GM19468 (cell line): ENCODE measurements around the gene SHB.

Source experiments
- ATAC-seq: cut with Tn5 transposase; IDR thresholded peaks from one replicate; pipeline ENCODE4 v1.9.1; 2021; ENCODE audit warnings: mild to moderate bottlenecking, moderate library complexity, moderate number of reproducible peaks; ENCODE audit not compliant: unreplicated experiment; ENCODE audit errors: extremely low read depth

The SHB gene

DNA sequence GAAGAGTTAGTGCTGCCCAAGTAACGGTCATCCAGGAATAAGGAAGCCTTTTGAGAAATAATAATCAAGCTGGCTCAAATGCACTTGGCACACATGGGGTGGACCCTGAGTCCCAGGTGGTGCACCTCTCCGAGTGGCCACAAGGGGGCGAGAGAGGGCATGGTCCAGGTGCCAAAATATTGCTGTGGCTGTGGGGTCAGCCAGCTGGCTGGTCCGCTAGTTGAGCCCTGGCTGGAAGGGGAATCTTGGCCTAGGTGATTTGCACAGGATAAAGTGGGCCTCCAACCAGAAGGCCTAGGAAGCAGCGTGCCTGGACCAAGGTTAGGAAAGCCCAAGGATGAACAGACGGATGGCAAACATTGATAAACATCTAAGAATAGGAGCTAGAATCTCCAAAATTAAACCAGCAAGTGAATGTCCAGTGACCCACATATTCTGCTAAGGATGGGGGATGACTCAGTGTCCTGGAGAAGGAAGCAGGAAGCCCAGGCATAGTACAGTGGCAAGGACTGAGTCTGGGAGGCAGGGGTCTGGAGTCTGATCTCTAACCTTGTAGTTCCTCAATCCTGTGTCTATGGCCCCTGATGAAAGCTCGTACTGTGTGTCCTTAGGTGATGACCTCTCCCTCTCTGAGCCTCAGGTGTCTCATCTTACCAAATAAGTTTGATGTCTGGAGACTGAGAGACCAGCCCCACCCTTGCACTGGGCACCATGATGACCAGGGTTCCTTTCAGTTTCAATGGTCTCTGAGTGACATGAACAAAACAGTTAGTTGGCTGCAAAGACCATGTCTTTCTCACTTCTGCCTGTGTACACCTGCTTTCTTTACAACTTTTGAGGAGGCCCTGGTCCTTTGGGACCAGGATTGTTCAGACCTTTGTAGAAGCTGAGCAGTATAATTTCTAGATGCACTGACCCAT, 19.2 kb upstream of the SHB start:
- ATAC-seq = no peak

DNA sequence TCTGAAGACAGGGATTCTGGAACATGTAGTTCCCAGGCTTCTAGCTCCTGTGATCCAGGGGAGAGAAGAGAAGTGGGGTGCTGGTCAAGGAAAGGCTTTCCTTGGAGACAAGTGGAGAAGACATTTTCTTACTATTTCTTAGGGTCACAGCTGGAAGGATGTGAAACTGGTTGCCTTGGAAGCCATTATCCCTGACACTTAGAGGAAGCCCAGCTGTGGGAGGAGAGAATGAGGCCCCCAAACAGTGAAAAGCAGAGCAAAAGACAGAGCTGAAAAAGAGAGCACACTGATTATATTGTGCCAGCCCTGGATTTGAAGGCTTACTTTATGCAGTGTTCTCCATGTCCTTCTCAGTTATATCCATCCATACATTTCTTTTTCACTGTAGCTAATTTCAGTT, 17.5 kb upstream of the SHB start:
- no peak for ATAC-seq

DNA sequence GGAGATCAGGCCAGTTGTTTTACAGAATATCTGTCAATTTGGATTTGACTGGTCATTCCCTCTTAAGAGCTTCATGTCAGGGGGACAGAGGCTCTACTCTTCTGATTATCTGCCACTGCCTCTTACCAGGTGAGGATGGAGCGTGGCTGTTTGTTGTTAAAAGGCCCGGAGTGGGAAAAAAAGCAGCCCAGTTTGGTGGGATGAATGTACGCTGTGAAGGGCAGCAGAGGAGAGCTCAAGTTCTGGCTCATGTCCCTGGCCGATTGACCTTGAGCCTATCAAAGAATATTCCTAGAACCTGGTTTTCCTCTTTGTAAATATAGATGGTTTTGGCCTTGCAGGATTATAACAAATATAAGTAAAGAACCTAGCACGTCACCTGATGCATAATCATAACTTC, 16.3 kb upstream of the SHB start:
- ATAC-seq = no peak

DNA sequence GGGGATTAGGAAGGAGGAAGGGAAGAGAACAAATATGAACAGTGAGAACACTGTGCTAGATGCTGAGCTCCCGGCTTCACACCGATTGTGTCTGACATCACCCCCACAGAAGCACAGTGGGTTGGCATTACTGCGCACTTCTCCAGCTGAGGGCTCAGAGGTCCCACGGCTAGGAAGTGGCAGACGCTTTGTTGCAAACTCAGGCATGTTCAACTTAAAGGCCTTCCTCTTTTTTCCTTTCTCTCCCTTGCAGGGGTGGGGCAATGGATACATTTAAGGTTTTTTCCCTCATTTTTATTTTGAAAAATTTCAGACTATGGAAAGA, 15.5 kb upstream of the SHB start:
- ATAC-seq = no peak

DNA sequence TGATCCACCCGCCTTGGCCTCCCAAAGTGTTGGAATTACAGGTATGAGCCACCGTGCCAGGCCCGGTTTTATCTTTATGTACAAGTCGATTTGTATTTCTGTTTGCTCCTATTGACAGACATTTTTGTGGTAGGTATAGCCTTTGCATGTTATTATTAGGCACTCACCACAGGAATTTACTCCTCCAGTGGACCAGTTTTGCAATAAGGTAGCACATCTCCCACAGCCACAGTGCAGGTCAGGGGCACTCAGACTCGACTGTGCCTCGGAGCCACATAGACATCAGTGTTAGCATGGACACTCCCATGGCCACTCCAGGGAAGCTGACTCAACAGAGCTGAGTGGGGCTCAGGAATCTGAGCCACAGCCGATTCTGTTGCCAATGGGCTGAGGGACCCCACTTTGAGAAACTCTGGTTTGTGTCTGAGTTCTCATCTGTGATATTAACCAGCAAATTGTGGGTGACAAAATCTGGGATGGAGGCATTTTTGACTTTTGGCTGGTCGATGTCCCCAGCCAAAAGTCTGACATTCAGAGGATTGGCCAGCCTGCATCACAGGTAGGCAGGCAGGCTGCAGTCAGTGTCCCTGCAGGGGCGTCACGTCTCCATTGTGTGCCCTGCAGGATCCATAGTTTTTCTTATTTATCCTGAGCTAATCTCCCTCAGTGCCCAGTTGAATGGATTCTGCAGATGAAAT, 15.0 kb upstream of the SHB start:
- no peak for ATAC-seq

DNA sequence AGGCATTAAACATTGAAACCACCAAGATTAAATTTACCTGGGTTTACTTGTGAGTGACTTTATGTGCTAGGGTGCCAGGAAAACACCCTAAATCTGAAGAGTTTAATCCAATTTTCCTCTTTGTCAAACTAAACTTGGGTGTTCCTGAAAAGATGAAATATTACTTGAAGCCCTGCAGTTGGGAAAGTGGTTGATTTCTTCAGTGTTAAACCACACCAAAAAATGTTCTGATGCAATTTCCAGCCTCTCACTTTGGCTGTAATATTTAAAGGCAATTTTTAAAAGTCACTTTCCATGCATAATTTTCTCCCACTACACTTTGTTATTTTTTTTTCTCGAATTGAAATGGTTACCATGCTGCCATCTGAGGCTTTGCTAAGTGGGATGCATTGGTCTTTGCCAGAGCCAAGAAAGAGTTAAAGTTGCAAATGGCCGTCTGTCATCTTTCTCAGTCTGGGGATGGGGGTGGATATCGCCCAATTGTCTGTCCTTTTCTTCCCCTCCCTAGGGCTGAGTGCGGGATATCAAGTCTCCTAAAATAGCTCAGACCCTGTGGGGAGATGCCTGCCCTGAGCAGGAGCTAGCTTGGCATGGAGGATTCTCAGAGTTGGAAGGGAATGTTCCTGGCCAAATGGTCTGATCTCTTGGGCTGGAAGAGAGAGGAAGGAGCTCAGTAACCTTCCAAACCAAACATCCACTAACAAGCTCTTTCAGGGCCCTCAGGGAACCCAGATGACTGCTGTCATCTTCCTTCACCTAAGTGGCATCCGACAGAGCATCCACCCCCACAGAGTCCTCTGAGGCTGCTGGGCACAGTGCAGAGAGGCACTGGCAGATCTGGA, 13.6 kb upstream of the SHB start:
- no peak for ATAC-seq

DNA sequence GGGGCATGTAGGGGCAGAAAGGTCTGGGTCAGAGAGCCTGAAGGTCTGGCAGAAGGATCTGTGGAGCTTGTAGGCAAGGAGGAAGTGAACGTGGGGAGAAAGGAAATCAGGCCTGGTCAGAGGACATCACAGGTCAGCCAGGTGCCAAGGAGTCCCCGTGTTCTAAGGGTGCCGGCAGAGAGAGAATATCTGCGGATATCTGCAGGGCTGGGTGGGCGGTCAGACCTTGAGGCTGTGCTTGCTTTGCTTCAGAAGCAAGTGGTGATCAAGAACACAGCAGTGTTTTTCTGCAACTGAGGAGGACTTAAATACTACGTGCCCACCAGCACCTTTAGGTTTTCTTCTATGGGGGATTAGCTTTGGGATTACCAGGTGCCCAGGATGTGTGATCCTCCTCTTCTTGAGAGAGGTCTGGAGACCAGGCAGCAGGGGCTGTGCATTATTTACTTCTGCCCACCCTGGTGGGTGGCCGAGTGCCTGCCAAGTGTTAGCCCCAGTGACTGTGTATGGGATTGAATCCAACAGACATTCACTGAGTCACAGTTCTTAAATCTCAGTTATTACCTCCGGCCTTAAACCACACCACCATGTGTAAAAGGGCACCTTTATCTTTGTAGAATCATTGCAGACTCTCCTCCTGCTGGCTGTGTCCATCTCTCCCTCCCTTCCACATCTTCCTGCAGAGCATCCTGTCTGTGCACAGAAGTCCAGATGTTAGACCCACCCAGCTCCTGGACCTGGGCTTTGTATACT, 12.5 kb upstream of the SHB start:
- ATAC-seq = no peak

DNA sequence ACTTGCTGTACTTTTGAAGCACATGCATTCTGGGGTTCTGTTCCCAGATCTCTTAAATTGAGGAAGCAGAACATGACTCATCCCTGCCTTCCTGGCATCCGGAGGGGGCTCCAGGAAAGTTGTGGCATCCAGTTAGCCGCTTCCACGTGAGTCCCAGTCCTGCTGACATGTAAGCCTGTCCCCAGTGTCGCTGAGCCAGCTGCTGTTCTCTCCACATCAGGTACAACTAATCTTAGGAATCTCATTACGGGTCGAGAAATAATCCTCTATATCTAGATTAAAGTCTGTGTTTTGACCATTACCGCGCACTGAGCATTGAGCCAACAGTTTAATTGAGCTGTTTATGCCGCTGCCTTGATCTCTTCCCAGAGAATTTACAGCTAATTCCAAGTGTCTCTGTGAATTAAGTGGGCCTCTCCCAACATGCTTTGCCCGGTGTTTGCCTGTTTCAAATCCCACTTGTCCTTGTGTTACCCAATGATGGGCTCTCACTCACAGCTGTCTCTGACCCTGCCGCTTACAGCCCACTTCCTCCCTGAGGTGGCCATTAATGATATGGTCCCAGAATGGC, 10.5 kb upstream of the SHB start:
- ATAC-seq = no peak

DNA sequence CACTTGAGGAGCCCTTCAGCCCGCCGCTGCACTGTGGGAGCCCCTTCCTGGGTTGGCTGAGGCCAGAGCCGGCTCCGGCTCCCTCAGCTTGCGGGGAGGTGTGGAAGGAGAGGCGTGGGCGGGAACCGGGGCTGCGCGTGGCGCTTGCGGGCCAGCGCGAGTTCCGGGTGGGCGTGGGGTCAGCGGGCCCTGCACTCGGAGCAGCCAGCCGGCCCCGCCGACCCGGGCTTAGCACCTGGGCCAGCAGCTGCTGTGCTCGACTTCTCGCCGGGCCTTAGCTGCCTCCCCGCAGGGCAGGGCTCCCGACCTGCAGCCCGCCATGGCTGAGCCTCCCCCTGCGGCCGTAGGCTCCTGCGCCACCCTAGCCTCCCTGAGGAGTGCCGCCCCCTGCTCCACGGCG, 6.2 kb upstream of the SHB start:
- no peak for ATAC-seq

DNA sequence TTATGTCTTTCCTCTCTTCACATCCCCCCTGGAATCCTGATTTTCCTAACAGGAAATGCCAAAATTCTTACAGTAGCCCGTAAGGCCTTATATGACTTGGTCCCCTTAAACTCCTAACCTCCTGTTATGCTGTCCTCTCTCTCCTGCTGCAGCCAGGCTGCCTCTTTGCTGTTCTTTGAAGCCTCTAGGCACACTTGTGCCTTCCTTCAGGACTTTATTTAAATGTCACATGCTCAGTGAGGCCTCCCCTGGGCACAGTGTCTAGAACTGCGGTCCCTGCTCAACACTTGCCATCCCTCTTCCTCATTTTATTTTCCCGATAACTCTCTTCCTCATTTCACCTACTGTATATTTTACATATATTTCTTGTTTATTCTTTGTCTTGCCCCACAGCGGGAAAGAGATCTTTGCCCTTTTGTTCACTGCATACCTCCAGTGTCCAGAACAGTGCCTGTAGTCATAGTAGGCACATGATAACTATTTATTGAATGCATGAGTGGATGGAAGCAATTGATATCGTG, 5.5 kb upstream of the SHB start:
- ATAC-seq = no peak

DNA sequence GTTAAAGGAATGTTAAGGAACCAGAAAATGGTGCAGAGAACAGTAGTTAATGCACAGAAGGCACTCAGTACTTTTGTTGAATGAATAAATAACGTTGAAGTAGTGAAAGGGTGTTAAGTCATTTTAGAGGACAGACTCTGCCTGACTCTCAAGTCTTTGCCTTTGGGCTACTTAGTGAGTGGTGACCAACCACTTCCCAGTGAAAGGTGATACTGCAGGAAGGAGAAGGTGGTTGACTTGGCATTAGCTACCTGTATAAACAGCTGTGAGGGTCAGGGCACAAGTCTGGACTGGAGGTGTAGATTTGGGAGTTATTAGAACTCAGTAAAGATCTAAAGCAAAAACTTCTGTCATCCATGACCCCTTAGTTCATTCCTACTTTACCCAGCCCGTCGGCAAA, 4.9 kb upstream of the SHB start:
- ATAC-seq = no peak

DNA sequence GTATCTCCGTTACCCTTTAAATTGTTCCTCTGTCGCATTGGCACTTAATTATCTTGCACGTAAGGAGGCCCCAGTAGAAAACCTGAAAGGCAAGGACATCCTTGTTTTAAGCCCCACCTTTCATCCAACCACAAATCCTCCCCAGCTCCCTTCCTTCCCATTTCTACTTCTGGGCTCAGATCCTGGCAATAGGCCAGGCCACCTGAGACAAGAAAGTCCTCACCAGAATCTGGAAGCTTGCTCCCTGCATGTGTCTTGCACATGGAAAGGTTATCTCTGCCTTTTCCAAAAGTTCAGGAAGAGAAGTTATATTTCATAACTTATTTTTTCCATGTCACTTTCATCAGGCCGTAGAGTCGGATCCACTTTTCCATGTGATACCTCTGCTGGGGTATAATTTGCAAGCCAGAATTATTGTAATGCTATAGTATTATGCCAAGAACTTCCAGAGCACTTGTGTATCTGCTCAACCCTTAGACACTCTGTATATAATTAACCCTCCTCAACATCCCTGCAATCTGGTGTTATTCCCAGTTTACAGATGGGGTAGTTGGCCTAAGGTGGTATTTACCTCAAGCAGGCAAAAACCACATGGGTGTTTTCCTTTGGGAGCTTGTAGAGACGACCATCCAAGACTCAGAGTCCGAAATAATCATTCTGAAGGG, 2.6 kb upstream of the SHB start:
- ATAC-seq = no peak

DNA sequence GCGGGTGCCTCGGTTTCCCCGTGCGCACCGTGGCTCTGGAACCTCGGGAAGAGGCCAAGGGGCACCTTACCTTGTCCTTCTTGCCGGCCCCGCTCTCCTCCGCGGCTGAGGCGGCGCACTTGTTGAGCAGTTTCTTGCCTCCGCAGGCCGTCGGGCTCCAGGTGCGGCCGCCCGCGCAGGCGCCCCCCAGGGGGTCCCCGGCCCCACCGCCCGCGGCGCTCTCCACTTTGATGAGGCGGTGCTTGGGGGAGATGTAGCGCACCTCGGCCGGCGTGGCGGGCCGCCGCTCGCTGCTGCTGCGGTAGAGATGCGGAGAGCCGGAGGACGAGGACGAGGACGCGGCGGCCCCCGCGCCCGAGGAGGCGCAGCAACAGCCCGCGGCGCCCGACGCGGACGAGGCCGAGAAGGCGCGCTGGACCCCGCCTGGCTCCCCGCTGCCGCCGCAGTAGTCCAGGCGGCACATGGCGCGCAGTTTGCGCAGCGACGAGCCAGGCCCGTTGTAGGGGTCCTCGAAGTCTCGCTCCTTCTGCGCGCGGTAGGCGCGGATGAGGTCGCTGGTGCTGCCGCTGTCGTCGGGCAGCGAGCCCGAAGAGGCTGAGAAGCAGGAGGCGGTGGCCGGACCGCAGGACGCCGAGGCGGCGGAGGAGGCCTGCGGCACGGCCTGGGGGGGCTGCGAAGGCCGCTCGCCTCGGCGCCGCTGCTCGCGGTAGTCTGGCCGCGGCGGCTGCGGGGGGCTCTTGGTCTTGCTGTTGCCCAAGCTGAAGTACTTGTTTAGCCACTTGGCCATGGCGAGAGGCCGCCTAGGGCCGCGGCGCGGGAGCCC, 957 bp downstream of the SHB start:
- ATAC-seq = no peak

DNA sequence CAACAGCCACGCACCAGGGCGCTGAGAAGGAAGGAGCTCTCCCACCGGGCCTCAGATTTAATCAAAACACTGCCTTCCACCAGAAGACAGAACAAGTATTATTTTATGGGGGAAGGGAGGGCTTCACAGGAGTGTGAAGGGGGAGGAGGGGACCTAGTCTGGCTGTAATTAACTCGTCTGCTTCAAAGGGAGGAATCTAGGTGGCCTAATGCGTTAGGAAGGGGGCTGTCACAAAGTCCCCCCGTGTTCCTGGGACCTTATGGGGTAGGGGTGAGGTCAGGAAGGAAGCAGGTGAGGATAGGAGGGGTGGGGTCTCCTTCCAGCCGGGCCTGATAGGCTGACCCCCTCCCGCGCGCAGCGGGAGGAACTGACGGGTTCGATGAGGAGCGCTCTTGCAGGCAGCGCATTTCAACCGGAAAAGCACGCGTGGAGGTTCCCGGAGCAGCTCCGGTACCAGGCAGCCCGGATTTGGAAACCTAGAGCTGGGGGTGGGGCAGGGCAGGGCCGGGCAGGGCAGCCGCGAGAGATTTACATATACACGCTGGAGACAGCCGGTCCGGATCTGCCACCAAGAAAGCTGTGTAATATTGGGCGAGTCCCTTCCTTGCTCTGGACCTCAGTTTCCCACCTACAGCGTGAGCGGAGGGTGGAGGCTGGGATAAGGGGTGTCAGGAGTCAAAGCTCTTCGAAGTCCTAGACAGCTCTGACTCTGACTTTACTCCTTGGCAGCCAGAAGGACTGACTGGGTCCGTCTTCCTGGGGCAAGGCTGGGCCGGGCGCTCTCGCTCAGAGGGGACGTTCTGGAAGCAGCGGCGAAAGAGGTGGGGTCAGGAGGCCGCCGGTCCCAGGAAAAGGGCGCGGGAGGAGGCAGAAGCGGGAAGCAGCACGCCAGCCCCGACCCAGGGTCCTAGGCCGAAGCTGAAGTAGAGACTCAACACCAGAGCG, 1.8 kb downstream of the SHB start:
- ATAC-seq = no peak

DNA sequence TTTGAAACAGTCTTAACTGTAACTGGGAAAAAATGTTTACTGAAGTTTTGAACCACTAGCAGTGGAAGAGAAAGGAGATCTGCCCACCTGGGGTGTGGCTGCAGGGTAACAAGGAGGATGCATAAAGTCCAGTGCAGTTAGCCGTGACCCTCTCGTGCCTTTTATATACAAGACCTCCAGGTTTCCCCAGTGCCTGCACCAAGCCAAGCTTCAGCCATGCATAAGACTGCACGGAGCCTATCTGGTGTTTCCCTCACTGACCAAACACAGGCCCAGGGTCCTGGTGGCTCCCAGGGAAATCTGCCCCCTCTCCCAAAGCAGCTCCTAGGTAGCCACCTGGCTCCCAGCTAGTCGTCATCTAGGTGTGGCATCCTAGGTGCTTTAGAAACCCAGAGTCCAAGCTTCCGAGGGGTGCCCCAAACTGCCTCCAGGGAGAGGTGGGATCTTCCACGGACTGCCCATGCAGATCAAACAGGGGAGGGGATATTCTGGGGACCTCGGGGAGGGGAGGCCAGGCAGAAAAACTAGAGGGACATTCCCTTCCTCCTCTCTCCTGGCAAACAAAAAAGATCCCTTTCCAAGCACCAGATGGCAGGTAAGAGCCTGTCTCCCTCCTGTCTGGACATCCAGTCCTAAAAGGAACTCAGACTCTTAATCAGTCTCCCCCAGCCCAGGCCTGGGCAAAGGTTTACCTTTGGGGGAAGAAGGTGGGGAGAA, 2.7 kb downstream of the SHB start:
- ATAC-seq = no peak

DNA sequence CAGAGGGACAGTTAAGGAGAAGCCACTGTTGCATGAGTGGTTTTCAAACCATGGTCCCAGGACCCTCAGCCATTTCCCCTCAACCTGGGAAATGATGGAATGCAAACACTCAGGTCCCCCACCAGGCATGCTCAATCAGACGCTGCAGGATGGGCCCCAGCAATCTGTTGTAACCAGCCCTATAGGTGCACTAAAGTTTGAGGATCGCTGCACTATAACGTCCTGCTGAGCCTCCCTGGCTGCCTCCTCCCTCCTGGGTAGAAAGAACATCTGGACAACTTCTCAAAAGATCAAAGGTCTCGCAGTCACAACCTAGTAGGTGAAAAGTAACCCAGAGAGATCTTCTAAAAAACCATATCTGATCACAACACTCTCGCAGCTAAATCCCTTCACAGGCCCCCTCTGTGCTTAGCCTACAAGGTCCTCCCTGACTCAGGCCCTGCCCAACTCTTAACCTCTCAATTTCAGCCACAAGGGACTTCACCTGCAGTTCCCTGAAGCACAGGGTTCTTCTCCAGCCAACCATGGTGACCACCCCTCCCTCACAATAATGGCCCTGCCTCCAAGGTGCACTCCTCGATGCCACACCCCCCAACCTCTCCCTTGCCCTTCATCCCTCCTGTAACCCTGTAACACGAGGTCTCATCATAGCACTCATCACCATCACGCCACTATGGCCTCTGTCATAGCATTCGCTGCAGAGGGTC, 3.5 kb downstream of the SHB start:
- no peak for ATAC-seq
